ENCODE measurements around the gene TTC16. TPM values are rescaled to one million over a fixed set of nuclear protein-coding genes. Genes with fewer than 3 reads are reported as not detected.

TTC16 gene
- total and polyA plus RNA-seq, 2 donors (not counting 3 experiments of a cell fraction or from before 2014, with no cell fraction given), result not detected

DNA sequence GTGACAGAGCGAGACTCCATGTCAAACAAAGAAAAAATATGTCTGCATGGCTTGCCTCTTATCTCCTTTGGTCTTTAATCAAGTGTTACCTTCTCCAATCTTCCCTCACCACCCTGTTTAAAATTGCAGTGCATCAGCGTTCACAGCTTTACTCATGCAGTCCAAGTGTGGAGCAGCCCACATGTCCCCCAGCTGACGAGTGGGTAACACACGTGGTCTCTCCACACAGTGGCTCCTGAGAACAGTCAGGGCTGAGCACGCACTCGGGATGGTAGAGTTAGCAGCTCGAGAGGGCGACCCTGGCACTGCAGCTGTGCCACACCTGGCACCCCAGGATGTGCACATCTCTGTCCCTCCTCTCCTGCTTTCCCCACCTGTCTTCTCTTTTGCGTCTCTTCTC is 35.0 kb upstream of the TTC16 start:
- ChIA-PET POLR2A (no interaction called here), CTCF (interaction anchor here (0.6 kb wide), 1 partner anchor 177 kb away, joined by 3 read pairs; no protein-coding TSS in a partner anchor)

More for the DNA sequence above, 35.0 kb upstream of the TTC16 start:
- Histone ChIP-seq H4K20me1 (replicated peaks; ENCODE audit: control insufficient read depth, extremely low read depth, insufficient read depth, low read length) (no peaks in the 10 kb centered on the region), H3K4me2 (ENCODE audit: insufficient read depth, low read length) (no peak overlapping the region), H2AFZ (ENCODE audit: low read depth, low read length) (no peak overlapping the region), H3K79me2 (ENCODE audit: control insufficient read depth, insufficient read depth, low read length) (no peaks in the 10 kb centered on the region), H3K4me1 (ENCODE audit: control insufficient read depth, extremely low read depth, insufficient read depth, low read length) (no peaks in the 10 kb centered on the region), H3K36me3 (ENCODE audit: control insufficient read depth in 2 of 2, extremely low read depth in 1 of 2, insufficient read depth in 2 of 2, low read length in 2 of 2) (peaks cover under 1 to 46% of the 10 kb centered on the region in 2 experiments), H3K27ac (ENCODE audit: insufficient read depth, low read depth, low read length) (no peak overlapping the region), H3K27me3 (ENCODE audit: control insufficient read depth in 2 of 2, insufficient read depth in 2 of 2, low read length in 2 of 2) (no peaks in the 10 kb centered on the region), H3K9ac (replicated peaks; ENCODE audit: extremely low read depth, insufficient read depth, low read length) (no peak overlapping the region), H3K4me3 (replicated peaks in 1 of 3; ENCODE audit: insufficient read depth in 1 of 3, low read depth in 1 of 3, low read length in 3 of 3) (no peak overlapping the region), H3K9me1 (replicated peaks; ENCODE audit: control insufficient read depth, extremely low read depth, insufficient read depth, low read length) (no peaks in the 10 kb centered on the region), H3K9me3 (replicated peaks; ENCODE audit: control insufficient read depth, insufficient read depth, low read length) (no peaks in the 10 kb centered on the region)
- intact Hi-C loops (cut with micrococcal nuclease) (no loop called here), dilution Hi-C loops (cut with MboI; ENCODE audit: extremely low pct_ligation_motif_present, low sequenced_read_pairs) (no loop called here)
- no peak for DNase-seq (ENCODE audit: low read depth, low spot score)
- BruUV-seq (replicated peaks), result no TSS peak
- TF ChIP-seq EZH2 (IDR thresholded peaks at IDR 0.05; ENCODE audit: borderline replicate concordance, low read depth, low read length, severe bottlenecking) (no peak), MAX (IDR thresholded peaks at IDR 0.05; ENCODE audit: insufficient read depth, insufficient read length) (no peak), POLR2AphosphoS5 (IDR thresholded peaks at IDR 0.05; ENCODE audit: insufficient read depth, low read depth, low read length) (no peak), JUN (IDR thresholded peaks at IDR 0.05; ENCODE audit: borderline replicate concordance, insufficient read depth, insufficient read length, low read depth) (no peak), POLR2A (IDR thresholded peaks at IDR 0.05; ENCODE audit: low read depth, low read length) (no peak), GATA2 (IDR thresholded peaks at IDR 0.05; ENCODE audit: insufficient read depth, insufficient read length, low read depth, low read length) (no peak), MYC (IDR thresholded peaks at IDR 0.05; ENCODE audit: low read depth, low read length) (no peak), FOS (IDR thresholded peaks at IDR 0.05; ENCODE audit: borderline replicate concordance, insufficient read depth, low read length) (no peak), CTCF (IDR thresholded peaks at IDR 0.05; ENCODE audit: extremely low read depth in 1 of 2, insufficient read depth in 1 of 2, low read depth in 1 of 2, low read length in 2 of 2) (no peak)
- no peak for FAIRE-seq
